WTC11 (cell line): ENCODE measurements around the gene SPRR2E.

Source experiments
- ATF2 ChIP-seq: sonication (generic); formaldehyde crosslinking; IDR thresholded peaks from 2 replicates; pipeline ENCODE4 v1.8.1; 2022; ENCODE audit warnings: low read depth, missing genetic modification reagents, borderline replicate concordance
- CREB1 ChIP-seq: sonication (generic); formaldehyde crosslinking; IDR thresholded peaks from 2 replicates; pipeline ENCODE4 v1.8.0; 2023; ENCODE audit warnings: mild to moderate bottlenecking, missing genetic modification reagents
- CTCF ChIP-seq: fragments of 200-600 bp; IDR thresholded peaks from 2 replicates; pipeline ENCODE4 v1.8.0; 2022; ENCODE audit warnings: antibody characterized with exemption
- ELF4 ChIP-seq: sonication (generic); formaldehyde crosslinking; IDR thresholded peaks from 2 replicates; pipeline ENCODE4 v1.8.1; 2022; ENCODE audit warnings: low read depth, mild to moderate bottlenecking, moderate library complexity, missing genetic modification reagents
- MAX ChIP-seq: sonication (generic); formaldehyde crosslinking; IDR thresholded peaks from 2 replicates; pipeline ENCODE4 v1.8.0; 2022; ENCODE audit warnings: mild to moderate bottlenecking, missing genetic modification reagents
- OVOL2 ChIP-seq: fragments of 250-450 bp; sonication (Bioruptor Pico); IDR thresholded peaks from 2 replicates; pipeline ENCODE4 v1.9.0; 2021; ENCODE audit warnings: mild to moderate bottlenecking, borderline replicate concordance
- RELA ChIP-seq: sonication (generic); formaldehyde crosslinking; IDR thresholded peaks from 2 replicates; pipeline ENCODE4 v1.8.1; 2022; ENCODE audit warnings: missing genetic modification reagents, mild to moderate bottlenecking, borderline replicate concordance
- SP1 ChIP-seq: sonication (generic); formaldehyde crosslinking; conservative IDR thresholded peaks from 2 replicates; pipeline ENCODE4 v1.8.1; 2022; ENCODE audit warnings: missing genetic modification reagents
- TEAD1 ChIP-seq: sonication (generic); formaldehyde crosslinking; IDR thresholded peaks from 2 replicates; pipeline ENCODE4 v1.8.0; 2022; ENCODE audit warnings: mild to moderate bottlenecking, missing genetic modification reagents
- TP53 ChIP-seq: sonication (generic); formaldehyde crosslinking; IDR thresholded peaks from 2 replicates; pipeline ENCODE4 v1.8.1; 2023; ENCODE audit warnings: mild to moderate bottlenecking, missing genetic modification reagents
- ZNF138 ChIP-seq: sonication (generic); formaldehyde crosslinking; conservative IDR thresholded peaks from 2 replicates; pipeline ENCODE4 v1.8.1; 2022; ENCODE audit warnings: mild to moderate bottlenecking, moderate library complexity, missing genetic modification reagents
- ZNF671 ChIP-seq: fragments of 250-450 bp; sonication (Bioruptor Pico); IDR thresholded peaks from 2 replicates; pipeline ENCODE4 v1.8.0; 2021; ENCODE audit warnings: mild to moderate bottlenecking
- TF ChIP-seq, protein P1 (sequence below): sonication (generic); formaldehyde crosslinking; conservative IDR thresholded peaks from 2 replicates; pipeline ENCODE4 v1.8.1; 2022; ENCODE audit warnings: mild to moderate bottlenecking, missing genetic modification reagents

GRCh38 chr1:153071511-153071910 lies 22.8 kb downstream of the SPRR2E start, which contains the start of gene SPRR2B:
- TF ChIP-seq CTCF = no peak
- TF ChIP-seq ATF2 (CRISPR knock-in tag) = no peak
- TF ChIP-seq SP1 (CRISPR knock-in tag) = no peak
- TF ChIP-seq, protein P1, sequence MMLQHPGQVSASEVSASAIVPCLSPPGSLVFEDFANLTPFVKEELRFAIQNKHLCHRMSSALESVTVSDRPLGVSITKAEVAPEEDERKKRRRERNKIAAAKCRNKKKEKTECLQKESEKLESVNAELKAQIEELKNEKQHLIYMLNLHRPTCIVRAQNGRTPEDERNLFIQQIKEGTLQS (CRISPR knock-in tag) = no peak
- TF ChIP-seq ZNF671 (CRISPR knock-in tag) = no peak
- TF ChIP-seq RELA (CRISPR knock-in tag) = no peak
- TF ChIP-seq ZNF138 (CRISPR knock-in tag) = no peak
- TF ChIP-seq OVOL2 (CRISPR knock-in tag) = no peak
- TF ChIP-seq ELF4 = no peak
- no peak for TF ChIP-seq TEAD1
- TF ChIP-seq CREB1 = no peak
- no peak for TF ChIP-seq TP53
- no peak for TF ChIP-seq MAX (CRISPR knock-in tag)
